ENCODE results near the gene GPR101.

Gene GPR101

DNA sequence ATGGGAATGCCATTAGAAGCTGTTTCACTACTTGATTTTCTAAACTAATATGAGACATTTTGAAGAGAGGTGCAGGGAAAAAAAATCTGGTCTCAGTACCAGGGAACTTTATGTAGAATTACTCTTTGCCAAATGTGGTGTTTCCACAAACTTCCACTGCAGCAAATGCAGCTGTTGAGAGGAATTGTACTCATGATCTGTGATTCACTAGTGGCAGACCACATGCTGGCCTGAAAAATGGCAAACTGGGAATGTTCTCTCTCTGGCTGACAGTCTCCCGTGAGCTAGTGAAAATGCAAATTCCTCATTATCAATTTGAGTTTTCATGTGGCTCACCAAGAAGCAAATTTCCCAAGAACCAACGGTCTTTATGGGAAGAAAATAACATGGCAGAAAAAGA is 37.8 kb upstream of the GPR101 start:
- no peaks in the 10 kb centered on the region for H3K27me3 ChIP-seq (ENCODE audit: low read length)
- no peak overlapping the region for H3K4me2 ChIP-seq (ENCODE audit: low read depth, low read length, poor library complexity, severe bottlenecking)
- TF ChIP-seq EZH2phosphoT487 (conservative IDR thresholded peaks at IDR 0.05; ENCODE audit: low read length): no peak
- TF ChIP-seq, protein P1, sequence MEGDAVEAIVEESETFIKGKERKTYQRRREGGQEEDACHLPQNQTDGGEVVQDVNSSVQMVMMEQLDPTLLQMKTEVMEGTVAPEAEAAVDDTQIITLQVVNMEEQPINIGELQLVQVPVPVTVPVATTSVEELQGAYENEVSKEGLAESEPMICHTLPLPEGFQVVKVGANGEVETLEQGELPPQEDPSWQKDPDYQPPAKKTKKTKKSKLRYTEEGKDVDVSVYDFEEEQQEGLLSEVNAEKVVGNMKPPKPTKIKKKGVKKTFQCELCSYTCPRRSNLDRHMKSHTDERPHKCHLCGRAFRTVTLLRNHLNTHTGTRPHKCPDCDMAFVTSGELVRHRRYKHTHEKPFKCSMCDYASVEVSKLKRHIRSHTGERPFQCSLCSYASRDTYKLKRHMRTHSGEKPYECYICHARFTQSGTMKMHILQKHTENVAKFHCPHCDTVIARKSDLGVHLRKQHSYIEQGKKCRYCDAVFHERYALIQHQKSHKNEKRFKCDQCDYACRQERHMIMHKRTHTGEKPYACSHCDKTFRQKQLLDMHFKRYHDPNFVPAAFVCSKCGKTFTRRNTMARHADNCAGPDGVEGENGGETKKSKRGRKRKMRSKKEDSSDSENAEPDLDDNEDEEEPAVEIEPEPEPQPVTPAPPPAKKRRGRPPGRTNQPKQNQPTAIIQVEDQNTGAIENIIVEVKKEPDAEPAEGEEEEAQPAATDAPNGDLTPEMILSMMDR (IDR thresholded peaks at IDR 0.05; ENCODE audit: insufficient read depth, low read length, poor library complexity, severe bottlenecking): no peak

DNA sequence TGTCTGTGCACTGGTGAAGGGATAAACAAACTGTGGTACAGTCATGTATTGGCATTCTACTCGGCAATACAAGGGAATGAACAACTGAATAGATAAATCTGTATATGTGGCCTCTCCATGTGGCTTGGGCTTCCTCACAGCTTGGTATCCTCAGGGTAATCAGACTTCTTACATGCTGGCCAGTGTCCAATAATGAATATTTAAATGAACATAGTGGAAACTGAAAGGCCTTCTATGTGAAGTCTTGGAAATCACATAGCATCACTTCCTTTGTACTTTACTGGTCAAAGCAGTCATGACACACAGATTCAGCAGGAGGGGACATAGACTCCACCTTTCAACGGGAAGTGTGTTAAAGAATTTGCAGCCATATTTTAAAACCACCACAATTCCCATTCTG is 33.4 kb upstream of the GPR101 start:
- H3K27me3 ChIP-seq (ENCODE audit: low read length): no peaks in the 10 kb centered on the region
- no peak overlapping the region for H3K4me2 ChIP-seq (ENCODE audit: low read depth, low read length, poor library complexity, severe bottlenecking)
- no peaks in the 10 kb centered on the region for H3F3A ChIP-seq (ENCODE audit: insufficient read depth)
- H2AFZ ChIP-seq (ENCODE audit: low read depth, low read length, severe bottlenecking): no peak overlapping the region
- no peak overlapping the region for H3K27ac ChIP-seq (ENCODE audit: low read depth, low read length)
- H4K20me1 ChIP-seq (ENCODE audit: low read depth, low read length): no peaks in the 10 kb centered on the region
- no peak for TF ChIP-seq EZH2phosphoT487 (conservative IDR thresholded peaks at IDR 0.05; ENCODE audit: low read length)
- TF ChIP-seq, protein P1 (IDR thresholded peaks at IDR 0.05; ENCODE audit: insufficient read depth, low read length, poor library complexity, severe bottlenecking): no peak
- no peak overlapping the region for H3K4me3 ChIP-seq (ENCODE audit: insufficient read depth, low read length, poor library complexity, severe bottlenecking)
- no peak overlapping the region for H3K9ac ChIP-seq (ENCODE audit: low read length)
- no peaks in the 10 kb centered on the region for H3K36me3 ChIP-seq (ENCODE audit: low read length)
- H3K9me2 ChIP-seq (replicated peaks; ENCODE audit: insufficient read depth, low read length): no peaks in the 10 kb centered on the region
- H3K79me2 ChIP-seq (ENCODE audit: insufficient read depth, low read length): no peaks in the 10 kb centered on the region
- H3K9me3 ChIP-seq (ENCODE audit: insufficient read depth, low read length): no peaks in the 10 kb centered on the region

More for the DNA sequence above, 37.8 kb upstream of the GPR101 start:
- Histone ChIP-seq H3K36me3 (ENCODE audit: low read length) (no peaks in the 10 kb centered on the region), H3K4me3 (ENCODE audit: insufficient read depth, low read length, poor library complexity, severe bottlenecking) (no peak overlapping the region), H3K27ac (ENCODE audit: low read depth, low read length) (no peak overlapping the region), H3K9me2 (replicated peaks; ENCODE audit: insufficient read depth, low read length) (no peaks in the 10 kb centered on the region), H3K9ac (ENCODE audit: low read length) (no peak overlapping the region), H2AFZ (ENCODE audit: low read depth, low read length, severe bottlenecking) (no peak overlapping the region), H3F3A (ENCODE audit: insufficient read depth) (no peaks in the 10 kb centered on the region), H3K79me2 (ENCODE audit: insufficient read depth, low read length) (no peaks in the 10 kb centered on the region), H4K20me1 (ENCODE audit: low read depth, low read length) (no peaks in the 10 kb centered on the region), H3K9me3 (ENCODE audit: insufficient read depth, low read length) (no peaks in the 10 kb centered on the region)

DNA sequence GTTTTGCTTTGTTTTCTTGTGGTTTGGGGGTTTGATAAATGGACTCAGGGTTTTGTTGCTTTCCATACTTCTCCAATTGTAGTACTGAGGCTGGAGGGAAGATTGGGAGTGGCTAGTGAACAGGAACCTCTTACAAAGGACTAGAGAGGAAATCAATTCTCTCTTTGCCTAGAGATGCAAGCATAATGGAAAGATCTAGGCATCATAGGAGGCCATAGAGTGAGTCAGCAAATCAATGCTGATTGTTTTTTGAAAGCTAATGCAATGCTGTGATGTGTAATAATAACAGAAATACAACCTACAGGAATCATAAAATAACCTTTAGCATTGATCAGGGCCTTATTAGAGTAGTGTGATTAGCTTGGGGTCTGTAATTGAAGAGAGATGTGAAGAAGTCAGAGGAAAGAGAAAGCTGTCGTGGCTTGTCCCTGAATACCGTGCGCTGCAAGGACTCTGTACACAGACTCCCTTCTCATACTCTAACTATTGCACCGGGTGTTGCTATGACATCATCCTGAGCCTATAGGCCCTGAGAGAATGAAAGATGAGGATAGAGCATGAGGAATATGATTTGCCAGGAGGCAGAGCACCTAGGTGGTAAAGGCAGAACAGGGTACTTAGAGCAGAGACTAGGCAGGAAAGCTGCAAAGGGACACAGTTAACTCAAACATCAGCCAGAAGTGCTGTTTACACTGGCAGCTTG is 29.3 kb upstream of the GPR101 start:
- TF ChIP-seq, protein P1 (IDR thresholded peaks at IDR 0.05; ENCODE audit: insufficient read depth, low read length, poor library complexity, severe bottlenecking): no peak
- no peak for TF ChIP-seq EZH2phosphoT487 (conservative IDR thresholded peaks at IDR 0.05; ENCODE audit: low read length)
- H3K4me3 ChIP-seq (ENCODE audit: insufficient read depth, low read length, poor library complexity, severe bottlenecking): no peak overlapping the region
- H3K36me3 ChIP-seq (ENCODE audit: low read length): no peaks in the 10 kb centered on the region
- H3F3A ChIP-seq (ENCODE audit: insufficient read depth): no peaks in the 10 kb centered on the region
- no peaks in the 10 kb centered on the region for H3K9me3 ChIP-seq (ENCODE audit: insufficient read depth, low read length)
- no peaks in the 10 kb centered on the region for H3K9me2 ChIP-seq (replicated peaks; ENCODE audit: insufficient read depth, low read length)
- H3K27ac ChIP-seq (ENCODE audit: low read depth, low read length): no peak overlapping the region
- H4K20me1 ChIP-seq (ENCODE audit: low read depth, low read length): no peaks in the 10 kb centered on the region
- no peaks in the 10 kb centered on the region for H3K27me3 ChIP-seq (ENCODE audit: low read length)
- no peaks in the 10 kb centered on the region for H3K79me2 ChIP-seq (ENCODE audit: insufficient read depth, low read length)
- H3K9ac ChIP-seq (ENCODE audit: low read length): no peak overlapping the region
- H3K4me2 ChIP-seq (ENCODE audit: low read depth, low read length, poor library complexity, severe bottlenecking): no peak overlapping the region
- H2AFZ ChIP-seq (ENCODE audit: low read depth, low read length, severe bottlenecking): no peak overlapping the region
